ENCODE results near the gene DCDC1.

Gene DCDC1

DNA sequence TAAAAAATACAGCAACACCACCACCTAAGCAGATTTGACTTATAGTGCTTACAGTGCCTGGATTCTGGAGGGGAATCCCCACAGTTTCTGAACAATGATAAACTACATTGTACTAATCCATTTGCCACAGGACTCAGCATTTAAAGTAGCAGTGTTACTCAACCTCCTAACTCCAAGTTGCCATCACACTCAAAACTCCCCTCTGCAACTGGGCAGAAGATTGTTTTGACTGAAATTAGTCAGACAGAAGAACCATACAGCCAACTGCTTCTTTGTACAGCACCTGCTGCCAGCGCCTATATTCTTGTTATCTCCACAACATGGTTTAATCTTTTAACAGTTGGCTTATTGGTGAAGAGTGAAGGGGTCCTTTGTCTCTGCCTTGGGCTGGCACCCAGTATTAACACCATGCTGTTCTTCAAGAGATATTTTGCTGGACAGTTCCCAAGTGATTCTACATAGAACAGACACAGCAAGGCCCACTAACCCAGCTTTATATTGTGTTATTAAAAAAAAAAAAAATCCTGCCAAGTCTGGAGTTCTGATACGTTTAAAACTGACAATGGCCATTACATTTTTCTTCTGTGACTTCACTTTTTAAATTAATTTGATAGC, 273.2 kb downstream of the DCDC1 start:
- no peak for DNase-seq

DNA sequence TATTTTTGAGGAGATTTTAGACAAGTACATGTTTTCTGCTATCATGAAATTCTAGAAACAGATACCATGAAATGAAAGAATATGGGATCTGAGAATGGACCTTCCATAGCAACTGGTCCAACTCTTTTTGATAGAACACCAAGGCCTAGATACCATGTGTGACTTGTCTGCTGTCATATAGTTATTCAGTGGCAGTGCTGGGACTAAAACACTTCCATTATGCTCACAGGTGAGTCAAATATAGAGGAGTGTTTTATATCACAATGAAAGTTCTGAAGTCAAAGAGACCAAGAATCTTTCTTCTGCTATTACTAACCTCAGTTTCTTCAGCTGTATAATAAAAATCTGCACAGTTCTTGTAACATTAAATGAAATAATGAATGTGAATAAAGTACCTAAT, 276.9 kb downstream of the DCDC1 start:
- DNase-seq = no peak

DNA sequence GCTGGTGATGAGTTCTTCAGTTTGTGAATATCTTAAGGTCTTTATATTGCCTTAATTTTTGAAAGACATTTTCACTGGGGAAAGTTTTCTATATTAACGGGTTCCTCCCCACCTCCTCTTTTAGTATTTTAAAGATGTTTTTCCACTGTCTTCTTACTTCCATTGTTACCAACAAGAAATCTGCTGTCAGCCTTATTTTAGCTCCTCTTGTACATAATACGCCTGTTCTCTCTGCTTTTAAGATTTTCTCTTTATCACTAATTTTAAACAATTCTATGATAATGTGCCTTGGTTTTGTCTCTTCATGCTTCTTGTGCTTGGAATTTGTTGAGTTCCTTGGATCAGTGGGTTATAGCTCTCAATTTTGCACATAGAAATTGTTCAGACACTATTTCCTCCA, 280.4 kb downstream of the DCDC1 start:
- no peak for DNase-seq

DNA sequence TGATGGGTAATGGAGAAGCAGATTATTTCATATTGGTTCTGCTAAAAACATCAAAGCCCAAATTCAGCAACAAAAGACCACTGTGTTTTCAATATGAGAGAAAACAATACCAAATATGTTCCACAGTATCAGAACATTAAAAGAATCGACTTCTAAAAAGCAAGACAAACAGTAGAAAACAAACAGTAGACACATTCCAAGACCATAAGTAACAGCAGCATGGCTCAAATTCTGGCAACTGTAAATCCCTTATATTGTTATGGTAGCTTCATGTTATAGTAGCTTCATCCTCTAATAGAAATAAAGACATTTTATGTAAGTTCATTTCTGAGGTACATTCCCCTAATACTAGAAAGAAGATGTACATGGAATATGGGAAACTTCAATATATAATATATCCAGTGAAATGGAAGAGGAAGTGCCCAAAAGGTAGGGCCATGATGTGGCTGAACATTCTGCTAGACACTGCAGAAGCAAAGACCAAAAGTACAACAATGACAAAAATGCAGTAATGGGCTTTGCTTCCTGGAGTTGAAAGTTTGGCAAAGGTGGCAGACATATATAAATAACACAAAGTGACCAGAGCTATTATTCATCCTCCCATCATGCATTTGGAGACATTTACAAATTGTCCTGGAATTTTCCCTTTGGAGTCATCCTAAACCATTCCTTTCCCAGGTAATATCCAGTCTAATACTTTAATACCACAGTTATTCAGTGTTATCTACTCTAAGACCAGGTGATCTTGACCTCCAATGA, 299.9 kb downstream of the DCDC1 start:
- no peak for DNase-seq

- DNase-seq = peak; percentile 72
These were observed 308.7 kb downstream of the DCDC1 start for GRCh38 chr11:31060880-31061279.

- DNase-seq = no peak
These were observed 310.0 kb downstream of the DCDC1 start for GRCh38 chr11:31059529-31059928.

- DNase-seq = no peak
These were observed 319.3 kb downstream of the DCDC1 start for GRCh38 chr11:31050061-31050765.

GRCh38 chr11:31045335-31045734, 324.2 kb downstream of the DCDC1 start:
- DNase-seq = no peak

DNA sequence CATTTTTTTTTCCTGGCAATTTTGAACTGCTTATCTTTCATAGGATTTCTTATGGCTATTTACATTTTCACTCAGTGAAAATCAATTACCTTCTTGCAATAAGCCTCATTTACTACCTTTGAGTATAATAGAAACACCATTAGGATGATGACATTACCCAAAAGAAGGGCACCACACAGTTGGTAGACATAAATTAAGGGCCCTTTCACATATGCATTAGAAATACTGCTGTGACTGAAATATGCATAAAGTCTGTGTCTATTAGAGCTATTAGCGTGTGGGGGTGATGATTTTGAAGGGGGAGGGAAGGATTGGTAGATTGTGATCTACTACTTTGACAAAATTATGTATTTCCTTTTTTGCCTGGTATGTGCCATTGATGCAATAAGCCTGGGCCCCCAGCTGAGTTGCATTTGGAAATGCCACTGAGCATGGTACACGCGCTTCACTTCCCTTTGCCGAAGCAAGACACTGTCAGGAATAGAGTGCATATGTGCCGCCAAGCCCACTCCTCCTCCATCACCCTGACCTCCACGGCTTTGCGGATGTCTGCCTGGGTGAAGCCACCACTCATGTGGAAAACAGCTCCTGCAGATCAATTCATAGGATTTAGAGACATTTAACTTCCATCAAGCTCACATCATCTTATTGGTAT, 339.3 kb downstream of the DCDC1 start:
- DNase-seq = no peak

DNA sequence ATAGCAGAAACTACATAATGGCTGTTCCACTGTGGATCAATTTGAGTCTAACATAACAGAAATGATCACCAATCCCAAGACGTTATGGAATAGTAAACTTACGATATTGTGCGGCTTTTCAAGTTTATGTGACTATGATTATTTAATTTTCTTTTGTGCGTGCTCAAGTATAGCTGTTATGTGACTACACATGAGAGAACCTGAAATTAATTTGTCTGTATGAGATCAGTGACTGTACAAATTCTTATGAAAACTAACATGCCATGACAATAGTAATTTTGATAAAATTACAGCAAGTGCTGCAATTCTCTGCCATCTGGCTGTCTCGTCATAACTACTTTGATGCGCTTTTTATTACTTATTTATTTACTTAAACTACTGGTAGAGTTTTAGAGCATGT, 343.2 kb downstream of the DCDC1 start:
- no peak for DNase-seq

- DNase-seq = no peak
These were observed 347.5 kb downstream of the DCDC1 start for GRCh38 chr11:31022080-31022479.

DNA sequence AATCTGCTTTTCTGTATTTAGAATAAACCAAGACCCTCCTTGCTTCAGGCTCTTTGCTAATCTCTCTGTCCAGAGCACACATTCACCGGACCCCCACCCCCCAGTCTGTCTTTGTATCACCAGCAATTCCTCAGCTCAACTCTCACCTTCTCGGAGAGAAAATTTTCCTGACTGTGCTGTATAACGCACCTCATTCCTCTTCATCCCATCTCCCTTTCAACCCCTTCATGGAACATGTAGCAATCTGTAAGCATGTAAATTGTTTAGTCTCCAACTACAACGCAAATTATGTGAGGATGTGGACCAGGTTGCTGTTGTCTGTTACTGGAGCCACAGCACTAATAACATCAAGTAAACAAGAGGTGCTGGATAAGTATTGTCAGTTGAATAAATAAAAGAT, 349.8 kb downstream of the DCDC1 start:
- DNase-seq = no peak

GRCh38 chr11:31005202-31005601, 364.3 kb downstream of the DCDC1 start:
- no peak for DNase-seq

- peak; percentile 29 for DNase-seq
These were observed 368.1 kb downstream of the DCDC1 start for GRCh38 chr11:31001427-31001826.

- no peak for DNase-seq
These were observed 369.2 kb downstream of the DCDC1 start for GRCh38 chr11:31000381-31000780.

DNA sequence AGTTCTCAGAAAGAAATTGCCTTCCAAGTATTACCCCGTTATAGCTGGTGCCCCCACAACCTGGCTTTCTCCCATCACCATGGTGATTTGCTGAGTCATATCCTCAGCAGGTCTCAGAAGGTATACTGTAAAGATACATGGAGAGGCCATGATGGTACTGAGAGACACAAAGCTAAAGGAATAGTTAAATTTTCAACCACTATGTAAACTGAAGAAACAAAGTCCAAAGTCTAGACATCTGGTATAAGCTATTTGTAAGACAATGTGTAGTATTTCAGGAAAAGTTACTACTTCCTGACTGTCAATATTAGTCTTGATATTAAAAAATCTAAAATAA, 377.1 kb downstream of the DCDC1 start:
- DNase-seq = peak; percentile 15

DNA sequence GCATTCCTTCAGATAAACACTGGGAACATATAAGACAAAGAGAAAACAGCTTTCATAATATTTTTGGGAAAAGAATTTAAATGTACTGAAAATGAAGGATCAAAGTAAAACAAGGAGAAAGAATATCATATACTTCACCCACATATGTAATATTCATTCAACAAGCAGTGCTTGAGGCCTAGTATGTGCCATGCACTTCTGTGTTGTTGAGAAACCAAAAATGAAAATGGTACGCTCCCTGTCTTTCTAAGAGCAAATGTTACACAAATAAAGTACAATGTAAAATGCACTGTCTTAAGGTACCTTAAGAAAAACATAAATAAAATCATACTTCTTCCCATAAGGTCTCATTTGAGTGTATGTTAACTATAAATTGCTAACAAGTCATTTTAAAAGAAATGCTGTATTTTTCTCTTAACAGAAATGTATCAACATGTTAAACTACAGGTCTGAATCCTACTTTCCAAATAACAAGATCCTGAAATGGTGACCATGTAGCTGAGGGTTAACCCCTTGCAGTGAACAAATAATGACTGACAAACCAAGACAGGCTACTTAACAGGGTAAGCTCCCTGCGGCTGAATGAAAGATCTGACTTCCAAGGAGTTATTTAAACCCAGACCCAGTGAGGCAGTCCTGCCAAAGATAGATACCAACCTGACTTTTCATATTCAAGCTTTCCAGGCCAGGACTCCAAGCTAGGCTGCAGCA, 377.6 kb downstream of the DCDC1 start:
- DNase-seq = no peak

- no peak for DNase-seq
These were observed 378.2 kb downstream of the DCDC1 start for GRCh38 chr11:30991376-30991775.

DNA sequence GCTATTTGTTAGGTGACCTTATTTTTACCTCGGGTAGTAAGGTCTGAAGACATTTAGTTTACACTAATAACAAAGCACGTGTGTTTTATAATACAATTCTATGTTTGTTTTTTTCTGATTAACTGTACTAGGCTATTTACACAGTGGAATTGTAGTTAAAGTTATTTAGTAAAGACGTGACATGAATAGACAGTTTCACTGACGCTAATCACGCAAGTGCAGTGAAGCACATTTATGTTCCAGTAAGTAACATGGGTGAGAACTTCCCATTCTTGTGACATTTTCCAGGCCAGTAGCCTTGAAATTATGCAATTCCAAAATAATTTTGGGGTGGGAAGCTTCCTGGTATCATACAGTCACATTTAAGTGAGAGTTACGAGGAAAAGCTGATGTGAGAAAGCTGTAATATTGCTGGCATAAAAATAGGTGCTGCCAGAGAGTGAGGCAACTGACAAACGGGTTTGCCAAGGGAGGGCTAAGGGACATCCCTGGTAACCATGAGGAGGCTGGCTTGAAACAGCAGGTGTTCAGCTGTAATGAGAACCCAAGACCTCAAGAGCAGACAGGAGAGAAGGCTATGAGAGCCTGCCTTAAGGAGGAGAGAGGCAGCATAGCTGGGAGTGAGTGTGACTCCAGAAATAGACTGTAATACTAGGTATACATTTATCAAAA, 378.8 kb downstream of the DCDC1 start:
- DNase-seq = peak; percentile 38

- no peak for DNase-seq
These were observed 381.7 kb downstream of the DCDC1 start for GRCh38 chr11:30987819-30988218.

- DNase-seq = no peak
These were observed 384.0 kb downstream of the DCDC1 start for GRCh38 chr11:30985536-30985935.

- DNase-seq = no peak
These were observed 384.7 kb downstream of the DCDC1 start for GRCh38 chr11:30984827-30985226.

GRCh38 chr11:30984442-30984816, 385.1 kb downstream of the DCDC1 start:
- DNase-seq = peak; percentile 60
